ENCODE measurements around the gene HIGD1B.

- TF ChIP-seq CTCF (IDR thresholded peaks at IDR 0.05) = no peak
- no peak for TF ChIP-seq POLR2AphosphoS5 (IDR thresholded peaks at IDR 0.05)
Observed at GRCh38 chr17:44898768-44899073, 51.0 kb downstream of the HIGD1B start.
